ENCODE results near the gene MAPK13. TPM values are rescaled to one million over a fixed set of nuclear protein-coding genes. Genes with fewer than 3 reads are reported as not detected.

MAPK13 gene
- polyA plus RNA-seq, 3 donors: 10.6 to 35.1 (median 12.1) TPM

DNA sequence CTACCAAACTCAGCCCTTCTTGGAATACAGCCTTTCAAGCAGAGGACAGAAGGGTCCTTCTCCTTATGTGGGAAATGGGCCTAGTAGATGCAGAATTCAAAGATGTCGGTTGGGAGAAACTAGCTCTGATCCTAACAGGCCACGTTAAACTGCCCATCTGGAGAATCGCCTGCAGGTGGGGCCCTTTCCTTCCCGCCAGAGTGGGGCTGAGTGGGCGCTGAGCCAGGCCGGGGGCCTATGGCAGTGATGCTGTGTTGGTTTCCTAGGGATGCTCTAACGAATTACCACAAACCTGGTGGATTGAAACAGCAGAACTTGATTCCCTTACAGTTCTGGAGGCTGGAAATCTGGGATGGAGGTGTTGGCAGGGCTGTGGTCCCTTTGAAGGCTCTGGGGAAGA, 9.1 kb downstream of the MAPK13 start:
- H3K27ac ChIP-seq (ENCODE audit: low read depth, low read length): no peak overlapping the region
- 55 to 59% (median 56%) methylated on average over 7 of the region's 7 CpGs for WGBS, 3 donors

DNA sequence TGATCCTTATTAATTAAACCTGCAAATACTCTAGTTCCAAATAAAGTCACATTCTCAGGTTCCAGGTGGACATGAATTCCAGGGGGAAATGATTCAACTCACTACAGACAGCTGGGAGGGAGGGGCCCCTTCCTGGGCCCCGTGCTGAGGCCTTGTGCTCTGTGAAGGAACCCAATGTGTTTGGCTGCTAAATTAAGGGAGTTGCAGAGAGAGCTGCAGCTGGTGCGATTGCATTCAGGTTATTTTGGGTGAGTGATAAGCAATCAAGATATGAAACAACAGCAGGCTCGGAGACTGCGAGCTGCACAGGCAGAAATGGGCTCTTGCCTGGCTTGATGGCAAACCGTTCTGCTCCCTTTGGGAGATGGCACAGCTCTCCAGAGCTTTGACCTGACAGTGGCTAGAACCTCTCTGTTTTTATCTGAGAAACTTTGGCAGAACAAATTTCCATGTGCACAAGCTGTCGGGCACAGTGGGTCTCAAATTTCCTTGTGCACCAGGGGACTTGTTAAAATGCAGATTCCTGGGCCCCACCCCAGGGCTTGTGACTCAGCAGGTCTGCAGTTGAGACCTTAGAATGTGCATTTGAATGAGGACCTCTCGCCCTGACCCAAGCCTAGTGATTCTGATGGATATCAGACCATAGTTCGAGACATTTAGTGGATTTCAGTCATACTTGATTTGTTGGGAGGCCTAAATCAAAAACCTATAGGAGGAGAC, 9.8 kb downstream of the MAPK13 start:
- 48 to 81% (median 79%) methylated on average over 8 of the region's 8 CpGs for WGBS, 3 donors
- no peak overlapping the region for H3K27ac ChIP-seq (ENCODE audit: low read depth, low read length)

DNA sequence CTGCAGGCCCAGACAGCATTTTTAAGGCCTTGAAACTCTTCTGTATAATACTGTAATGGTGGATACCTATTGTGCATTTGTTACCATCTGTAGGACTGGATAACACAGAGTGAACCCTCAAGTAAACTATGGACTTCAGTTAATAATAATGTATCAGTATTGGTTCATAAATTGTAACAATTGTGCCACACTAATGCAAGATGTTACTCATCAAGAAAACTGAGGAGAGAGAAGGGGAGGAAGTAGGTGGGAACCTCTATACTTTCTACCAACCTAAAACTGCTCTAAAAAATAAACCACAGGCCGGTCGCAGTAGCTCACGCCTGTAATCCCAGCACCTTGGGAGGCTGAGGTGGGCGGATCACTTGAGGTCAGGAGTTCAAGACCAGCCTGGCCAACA, 10.8 kb downstream of the MAPK13 start:
- no peak overlapping the region for H3K27ac ChIP-seq (ENCODE audit: low read depth, low read length)
- 83 to 95% (median 86%) methylated on average over 4 of the region's 4 CpGs for WGBS, 3 donors

DNA sequence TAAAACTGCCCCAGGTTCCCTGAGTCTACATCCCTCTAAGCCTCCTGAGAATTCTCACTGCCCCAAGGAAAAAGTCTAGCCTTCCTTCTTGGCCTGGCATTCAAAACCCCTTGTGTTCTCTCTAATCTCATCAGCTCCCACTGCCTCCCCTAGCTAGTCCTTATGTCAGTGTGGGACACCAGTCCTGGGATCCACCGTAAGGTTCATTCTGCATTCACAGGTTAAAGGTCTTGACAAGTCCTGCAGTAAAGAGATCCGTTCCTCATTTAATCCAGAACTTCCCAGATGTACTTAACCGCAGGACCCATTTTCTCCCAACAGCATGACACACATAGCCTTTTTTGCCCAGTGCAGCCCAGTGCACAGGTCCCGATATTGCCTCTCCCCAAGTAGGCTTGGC, 11.6 kb downstream of the MAPK13 start:
- H3K27ac ChIP-seq (ENCODE audit: low read depth, low read length): no peak overlapping the region
- WGBS, 3 donors: 96 to 97% (median 97%) methylated on average over 4 of the region's 4 CpGs

DNA sequence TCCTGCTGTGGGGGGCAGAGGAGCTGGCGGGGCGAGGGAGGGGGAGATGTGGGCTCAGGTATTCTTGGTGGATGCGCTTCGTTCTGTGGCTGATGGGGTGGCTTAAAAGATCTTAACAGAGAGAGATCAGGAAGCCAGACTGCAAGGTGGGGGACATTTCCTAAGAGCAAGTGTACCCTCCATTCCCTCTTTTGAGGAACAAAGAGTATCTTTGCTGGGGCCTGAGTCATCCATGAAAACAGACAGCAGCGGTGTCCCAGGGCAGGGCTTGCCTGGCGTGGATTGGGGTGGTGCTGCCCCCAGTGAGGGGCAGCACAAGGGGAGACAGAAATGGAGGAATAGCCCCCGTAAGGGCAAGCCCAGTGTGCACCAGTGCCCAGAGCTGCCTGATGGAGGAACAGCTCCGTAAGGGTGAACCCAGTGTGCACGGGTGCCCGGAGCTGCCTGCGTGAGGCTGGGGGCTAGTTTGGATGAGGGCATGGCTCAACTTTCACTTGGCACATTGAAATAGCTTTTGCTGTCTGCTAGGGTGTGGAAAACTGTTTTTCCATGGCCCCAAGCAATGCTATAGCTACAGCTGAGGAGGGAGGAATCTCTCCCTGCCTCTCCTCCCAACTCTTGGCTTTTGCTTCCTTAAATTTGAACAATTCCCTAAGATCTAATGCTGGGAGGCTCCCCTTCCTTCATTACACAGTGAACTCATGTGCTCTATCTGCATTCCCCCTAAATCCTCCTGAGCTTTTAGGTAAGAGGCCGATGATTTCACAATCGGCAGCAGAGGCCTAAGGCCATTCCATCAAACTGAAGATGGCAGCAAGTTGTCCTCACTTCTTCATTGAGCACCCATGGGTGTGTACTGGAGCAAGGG, 12.9 kb downstream of the MAPK13 start:
- no peak overlapping the region for H3K27ac ChIP-seq (ENCODE audit: low read depth, low read length)
- 82 to 95% (median 83%) methylated on average over 13 of the region's 13 CpGs for WGBS, 3 donors

DNA sequence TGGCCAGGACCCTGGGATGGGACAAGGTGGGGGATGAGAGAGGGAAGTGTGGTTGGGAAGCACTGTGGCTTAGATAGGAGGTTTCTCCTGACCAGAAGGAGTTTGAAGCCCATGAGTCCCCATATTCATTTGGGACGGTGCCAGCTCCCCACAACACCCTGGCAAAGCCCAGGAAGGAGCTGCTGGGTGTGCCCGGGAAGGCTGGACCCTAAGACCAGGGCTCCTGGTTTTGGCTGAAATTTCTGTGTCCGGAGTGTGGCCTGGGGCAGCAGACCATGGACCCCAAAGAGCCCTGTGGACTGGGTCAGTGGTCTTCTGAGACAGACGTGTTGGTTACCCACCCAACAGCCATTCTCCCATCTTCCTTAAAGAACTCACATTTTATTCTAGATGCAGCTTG, 15.2 kb downstream of the MAPK13 start:
- WGBS, 3 donors: 78 to 82% (median 78%) methylated on average over 4 of the region's 4 CpGs

DNA sequence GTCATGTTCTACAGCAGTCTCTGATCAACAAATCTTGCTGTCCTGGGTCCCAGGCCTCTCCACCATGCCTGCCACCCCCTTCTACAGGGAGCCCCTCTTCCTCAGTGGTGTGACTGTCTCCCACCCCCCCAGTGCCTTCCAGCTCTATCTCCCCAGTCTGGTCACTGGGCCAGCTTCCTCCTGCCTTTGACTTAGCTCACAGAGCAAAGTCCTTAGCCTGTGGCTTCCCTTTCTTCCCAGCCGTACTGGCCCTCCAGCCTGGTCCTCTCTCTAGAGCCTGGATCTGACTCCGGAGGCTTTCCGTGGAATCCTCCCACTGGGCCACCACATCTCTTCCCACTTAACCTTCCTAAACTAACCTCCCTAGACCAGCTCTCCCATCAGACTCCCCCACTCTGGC, 17.0 kb downstream of the MAPK13 start:
- H3K27ac ChIP-seq (ENCODE audit: low read depth, low read length): no peak overlapping the region
- 80 to 95% (median 81%) methylated on average over 3 of the region's 3 CpGs for WGBS, 3 donors

More for the DNA sequence above, 15.2 kb downstream of the MAPK13 start:
- H3K27ac ChIP-seq (ENCODE audit: low read depth, low read length): no peak overlapping the region

DNA sequence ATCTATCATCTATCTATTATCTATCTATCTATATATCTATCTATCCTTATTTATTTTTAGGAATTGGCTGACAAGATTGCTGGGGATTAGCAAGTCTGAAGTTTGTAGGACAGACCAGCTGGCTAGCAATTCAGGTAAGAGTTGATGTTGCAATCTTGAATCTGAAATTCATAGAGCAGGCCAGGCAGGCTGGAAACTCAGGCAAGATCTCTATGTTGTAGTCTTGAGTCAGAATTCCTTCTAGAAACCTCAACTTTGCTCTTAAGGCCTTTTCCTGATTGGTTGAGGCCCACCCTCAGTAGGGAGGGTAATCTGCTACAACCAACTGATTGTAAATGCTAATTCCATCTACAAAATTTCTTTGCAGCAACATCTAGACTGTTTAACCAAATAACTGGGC, 19.2 kb downstream of the MAPK13 start:
- H3K27ac ChIP-seq (ENCODE audit: low read depth, low read length): no peak overlapping the region

DNA sequence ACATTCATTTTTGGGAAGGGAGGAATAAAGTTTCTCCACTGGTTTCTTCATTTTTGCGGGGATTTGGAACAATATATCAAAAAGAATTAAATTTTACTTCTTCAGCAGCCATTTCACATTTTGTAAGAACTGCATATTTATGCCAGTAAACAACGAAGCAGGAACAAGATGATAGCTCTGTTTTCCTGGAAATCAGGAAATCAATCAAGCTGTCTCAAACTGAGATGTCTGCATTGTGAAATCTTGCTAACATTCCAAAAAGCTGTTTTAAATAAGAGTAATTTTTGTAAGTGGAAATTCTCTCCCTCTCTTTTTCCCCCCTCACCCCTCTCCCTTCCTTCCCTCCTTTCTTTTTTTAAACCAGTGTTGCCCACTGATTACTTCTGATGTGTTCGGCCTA, 20.0 kb downstream of the MAPK13 start:
- 29 to 63% (median 34%) methylated on average over 3 of the region's 3 CpGs for WGBS, 3 donors
- no peak overlapping the region for H3K27ac ChIP-seq (ENCODE audit: low read depth, low read length)

DNA sequence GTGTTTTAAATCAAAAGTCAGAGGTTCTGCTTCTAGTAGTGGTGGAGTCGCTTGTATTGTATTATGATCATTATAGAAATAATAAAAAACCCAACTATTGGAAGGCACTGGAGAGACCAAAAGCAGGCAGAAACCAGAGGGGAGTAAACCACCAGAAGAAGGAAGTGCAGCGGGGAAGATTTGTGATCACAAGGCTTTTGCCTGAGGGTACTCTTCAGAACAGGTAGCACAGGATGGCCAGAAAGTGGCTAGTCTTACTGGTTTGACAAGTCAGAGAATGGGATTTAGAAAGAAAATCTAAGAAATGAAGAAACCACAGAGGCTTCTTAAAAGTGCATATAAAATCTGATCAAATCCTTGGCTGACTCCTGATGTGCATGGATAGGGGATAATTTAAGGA, 24.0 kb downstream of the MAPK13 start:
- no peak overlapping the region for H3K27ac ChIP-seq (ENCODE audit: low read depth, low read length)
- WGBS, 3 donors: 95 to 98% (median 95%) methylated on average over 2 of the region's 2 CpGs

DNA sequence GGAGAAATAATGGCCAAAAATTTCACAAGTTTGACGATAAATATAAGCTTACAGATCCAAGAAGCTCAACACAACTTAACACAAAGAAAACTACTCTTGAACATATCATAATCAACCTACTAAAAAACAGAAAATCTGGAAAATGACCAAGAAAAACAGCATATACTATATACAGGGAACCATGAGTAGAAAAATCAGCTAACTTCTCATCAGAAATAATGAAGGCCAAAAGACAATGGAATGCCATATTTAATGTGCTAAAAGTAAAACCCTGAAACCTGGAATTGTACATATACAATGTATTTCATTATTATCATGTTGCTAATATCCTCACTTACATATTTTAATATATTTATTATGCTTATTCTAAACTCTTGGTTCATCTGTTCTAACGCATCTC, 25.3 kb downstream of the MAPK13 start:
- no peak overlapping the region for H3K27ac ChIP-seq (ENCODE audit: low read depth, low read length)
- 93 to 99% (median 93%) methylated on average over 2 of the region's 2 CpGs for WGBS, 3 donors

DNA sequence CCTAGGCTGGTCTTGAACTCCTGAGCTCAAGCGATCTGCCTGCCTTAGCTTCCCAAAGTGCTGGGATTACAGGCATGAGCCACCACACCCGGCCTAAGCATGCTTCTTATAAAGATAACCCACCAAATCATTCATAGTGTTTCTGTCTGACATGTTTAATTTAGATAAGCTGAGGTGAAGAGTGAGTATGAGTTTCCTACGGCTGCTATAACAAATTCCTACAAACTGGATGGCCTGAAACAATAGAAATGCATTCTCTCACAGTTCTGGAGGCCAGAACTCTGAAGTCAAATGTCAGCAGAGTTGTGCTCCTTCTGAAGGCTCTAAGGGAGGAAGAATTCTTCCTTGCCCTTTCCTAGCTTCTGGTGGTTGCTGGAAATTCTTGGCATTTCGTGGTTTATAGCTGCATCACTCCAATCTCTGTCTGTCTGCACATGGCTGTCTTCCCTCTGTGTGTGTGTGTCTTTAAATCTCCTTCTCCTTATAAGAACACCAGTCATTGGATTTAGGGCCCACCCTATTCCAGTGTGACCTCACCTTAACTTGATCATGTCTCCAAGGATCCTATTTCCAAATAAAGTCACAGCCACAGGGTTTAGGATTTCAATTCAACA, 29.9 kb downstream of the MAPK13 start:
- no peak overlapping the region for H3K27ac ChIP-seq (ENCODE audit: low read depth, low read length)
- 85 to 97% (median 93%) methylated on average over 4 of the region's 4 CpGs for WGBS, 3 donors

DNA sequence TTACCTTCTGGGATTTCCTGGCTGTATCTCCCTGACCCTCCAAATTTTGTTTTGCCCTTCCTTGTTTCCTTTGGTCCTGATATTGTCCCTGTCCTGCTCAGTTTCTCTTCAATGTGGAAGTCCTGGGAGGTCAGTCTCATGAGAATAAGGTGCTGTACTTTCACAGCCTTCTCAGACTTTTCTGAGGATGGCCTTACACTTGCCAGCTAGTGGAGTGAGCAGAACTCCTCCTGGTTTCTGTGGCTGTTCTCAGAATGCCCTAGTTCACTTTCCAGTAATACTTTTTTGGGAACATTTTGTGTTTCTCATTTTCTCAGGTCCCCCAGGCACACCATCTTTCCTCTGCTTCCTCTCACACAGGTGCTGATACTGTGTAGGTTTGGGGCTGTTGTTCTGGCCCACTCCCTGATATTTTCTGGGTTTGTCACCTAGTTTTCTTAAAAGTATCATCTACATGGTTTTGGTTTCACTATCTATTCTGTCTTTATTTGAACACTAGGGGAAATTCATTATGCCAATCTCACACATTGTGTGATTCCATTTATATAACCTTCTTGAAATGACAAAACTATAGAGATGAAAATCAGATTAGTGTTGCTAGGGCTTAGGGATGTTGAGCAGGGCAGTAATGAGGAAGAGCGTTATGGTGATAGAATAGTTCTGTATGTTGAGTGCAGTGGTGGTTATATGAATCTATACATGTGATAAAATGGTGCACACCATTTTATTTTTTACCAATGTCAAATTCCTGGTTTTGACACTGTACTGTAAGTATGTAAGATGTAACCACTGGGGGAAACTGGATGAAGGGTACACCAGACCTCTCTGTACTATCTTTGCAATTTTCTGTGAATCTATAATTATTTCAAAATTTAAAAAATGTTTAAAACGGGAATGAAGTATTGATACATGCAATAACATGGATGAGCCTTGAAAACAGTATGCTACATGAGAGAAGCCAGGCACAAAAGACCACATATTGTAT, 39.0 kb downstream of the MAPK13 start:
- H3K27ac ChIP-seq (ENCODE audit: low read depth, low read length): no peak overlapping the region
- 92 to 100% (median 95%) methylated on average over 2 of the region's 2 CpGs for WGBS, 3 donors

DNA sequence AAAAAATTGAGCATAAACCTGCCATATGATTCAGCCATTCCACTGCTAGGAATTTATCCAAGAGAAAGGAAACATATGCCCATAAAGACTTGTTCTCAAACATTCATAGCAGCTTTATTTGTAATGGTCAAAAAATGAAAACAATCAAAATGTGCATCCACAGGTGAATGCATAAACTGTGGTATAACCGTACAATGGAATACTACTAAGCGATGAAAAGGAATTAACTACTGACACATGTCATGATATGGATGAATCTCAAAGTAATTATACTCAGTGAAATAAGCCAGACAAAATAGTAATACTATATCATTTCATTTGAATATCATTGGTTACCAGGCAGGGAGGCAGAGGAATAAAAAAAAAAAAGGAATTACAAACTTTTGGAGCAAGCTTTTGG, 40.4 kb downstream of the MAPK13 start:
- 98 to 100% (median 99%) methylated on average over 2 of the region's 2 CpGs for WGBS, 3 donors
- H3K27ac ChIP-seq (ENCODE audit: low read depth, low read length): no peak overlapping the region

DNA sequence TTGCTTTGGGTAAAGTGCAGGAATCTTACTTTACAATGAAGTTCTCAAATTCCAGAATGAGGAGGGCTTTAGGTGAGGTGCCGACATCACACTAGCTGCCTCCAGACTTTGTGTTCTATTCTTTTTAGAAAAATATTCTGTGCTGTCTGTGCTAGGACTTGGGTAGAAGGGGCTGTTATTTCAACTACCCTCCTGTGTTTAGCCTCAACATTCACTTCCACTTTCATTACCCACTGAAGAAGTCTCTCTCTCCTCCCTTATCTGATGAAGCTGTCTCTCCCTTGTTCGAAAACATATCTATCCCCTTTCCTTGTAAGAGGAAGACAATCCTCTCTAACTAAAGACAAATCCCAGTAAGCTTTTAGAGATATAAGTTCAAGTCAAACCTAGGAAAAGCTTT, 41.3 kb downstream of the MAPK13 start:
- WGBS, 3 donors: 72 to 87% (median 77%) methylated on average over 2 of the region's 2 CpGs
- H3K27ac ChIP-seq (ENCODE audit: low read depth, low read length): no peak overlapping the region

DNA sequence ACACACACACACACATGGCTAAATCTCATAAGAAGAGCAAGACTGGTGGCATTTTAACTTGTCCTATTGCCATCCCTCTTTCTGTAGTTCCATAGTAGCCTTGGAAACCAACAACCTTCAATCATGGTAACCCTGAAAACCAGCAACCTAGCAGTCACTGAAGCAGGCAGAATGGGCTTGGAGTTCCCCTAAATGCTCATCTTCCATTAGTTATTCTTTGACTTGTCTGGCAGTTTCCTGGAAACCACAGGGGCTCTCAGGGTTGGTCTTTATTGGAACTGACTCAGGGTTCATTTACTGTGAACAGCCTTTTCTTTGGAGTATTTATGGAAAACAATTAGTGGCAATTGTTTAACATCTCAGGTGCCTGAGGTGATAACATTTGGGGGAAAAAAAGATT, 46.9 kb downstream of the MAPK13 start:
- H3K27ac ChIP-seq (ENCODE audit: low read depth, low read length): no peak overlapping the region

DNA sequence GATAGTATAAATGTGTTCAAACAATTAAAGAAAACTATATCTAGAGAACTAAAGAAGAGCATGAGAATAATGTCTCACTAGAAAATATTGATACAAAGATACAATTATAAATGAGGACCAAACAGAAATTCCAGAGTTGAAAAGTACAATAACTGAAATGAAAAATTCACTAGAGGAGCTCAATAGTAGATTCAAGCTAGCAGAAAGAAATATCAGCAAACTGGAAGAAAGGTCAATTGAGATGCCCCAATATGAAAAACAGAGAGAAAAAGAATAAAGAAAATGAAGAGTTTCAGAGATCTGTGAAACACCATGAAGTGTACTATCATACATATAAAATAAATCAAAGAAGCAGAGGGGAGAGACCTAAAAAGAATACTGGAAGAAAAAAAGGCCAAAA, 48.2 kb downstream of the MAPK13 start:
- H3K27ac ChIP-seq (ENCODE audit: low read depth, low read length): no peak overlapping the region

DNA sequence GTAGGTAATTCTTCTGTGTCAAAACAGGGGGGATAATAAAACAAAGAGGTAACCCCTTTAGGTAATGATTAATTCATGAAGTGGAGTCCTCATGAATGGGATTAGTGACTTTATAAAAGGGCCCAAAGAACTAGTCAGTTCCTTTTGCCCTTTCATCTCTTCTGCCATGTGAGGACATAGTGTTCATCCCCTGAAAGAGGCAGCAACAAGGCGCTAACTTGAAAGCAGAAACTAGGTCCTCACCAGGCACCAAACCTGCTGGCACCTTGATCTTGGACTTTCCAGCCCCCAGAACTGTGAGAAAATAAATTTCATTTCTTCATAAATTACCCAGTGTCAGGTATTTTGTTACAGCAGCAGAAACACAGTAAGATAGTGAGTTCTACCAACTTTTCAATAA, 49.8 kb downstream of the MAPK13 start:
- no peak overlapping the region for H3K27ac ChIP-seq (ENCODE audit: low read depth, low read length)
- WGBS, 3 donors: 91 to 100% (median 97%) methylated on average over 1 of the region's 1 CpG

DNA sequence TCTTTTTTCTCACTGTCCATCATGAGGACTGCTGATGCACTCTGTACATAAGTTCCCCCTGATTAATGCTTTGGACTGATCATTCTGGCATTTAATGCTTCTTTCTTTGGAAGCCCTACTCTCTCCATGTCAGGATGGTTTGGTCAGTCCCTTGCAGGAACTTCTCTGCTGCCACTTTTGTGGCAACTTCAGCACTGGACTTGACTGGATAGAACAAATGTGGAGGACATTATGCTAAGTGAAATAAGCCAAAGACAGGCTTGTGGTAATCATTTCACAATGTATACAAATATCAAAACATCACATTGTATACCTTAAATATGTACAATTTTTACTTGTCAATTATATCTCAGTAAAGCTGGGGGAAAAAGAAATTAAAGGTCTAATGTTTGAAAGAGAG, 54.0 kb downstream of the MAPK13 start:
- no peak overlapping the region for H3K27ac ChIP-seq (ENCODE audit: low read depth, low read length)
